GM23338 (cell line): Measurements from ENCODE around the gene CPSF7. TPM values are rescaled to one million over a fixed set of nuclear protein-coding genes. Genes with fewer than 3 reads are reported as not detected.

Source experiments
- ATAC-seq: fragments of 200-7000 bp; cut with Tn5 transposase; 3 replicates; pipeline ENCODE4 v1.9.1; 2020
- DNase-seq: peaks from one replicate; pipeline ENCODE4 v3.0.0-alpha.2; 2015; ENCODE audit warnings: low spot score
- H2AFZ ChIP-seq: fragments of 200-600 bp; sonication (generic); 2 replicates; pipeline ENCODE4 v1.8.0; 2016; ENCODE audit warnings: antibody characterized with exemption, mild to moderate bottlenecking, moderate library complexity
- H3F3A ChIP-seq: fragments of 200-600 bp; sonication (generic); replicated peaks from 2 replicates; pipeline ENCODE4 v1.8.0; 2017; ENCODE audit warnings: antibody characterized with exemption, mixed run types, low read depth
- H3K27ac ChIP-seq: fragments of 200-600 bp; sonication (generic); 2 replicates; pipeline ENCODE4 v1.6.1; 2016; ENCODE audit warnings: low read depth
- H3K27me3 ChIP-seq: fragments of 200-600 bp; sonication (generic); 2 replicates; pipeline ENCODE4 v1.8.0; 2016; ENCODE audit warnings: mild to moderate bottlenecking, mixed run types, moderate library complexity; ENCODE audit not compliant: insufficient read depth
- H3K36me3 ChIP-seq: fragments of 200-600 bp; sonication (generic); 2 replicates; pipeline ENCODE4 v1.8.0; 2016; ENCODE audit warnings: mild to moderate bottlenecking; ENCODE audit not compliant: insufficient read depth
- H3K4me1 ChIP-seq: fragments of 200-600 bp; sonication (generic); 2 replicates; pipeline ENCODE4 v1.8.0; 2016; ENCODE audit warnings: mild to moderate bottlenecking, moderate library complexity; ENCODE audit not compliant: insufficient read depth
- H3K4me2 ChIP-seq: fragments of 200-600 bp; sonication (generic); 2 replicates; pipeline ENCODE4 v1.7.1; 2017; ENCODE audit warnings: mixed run types
- H3K4me3 ChIP-seq: fragments of 200-600 bp; sonication (generic); 2 replicates; pipeline ENCODE4 v1.6.1; 2016; ENCODE audit warnings: mixed run types
- H3K79me2 ChIP-seq: fragments of 200-600 bp; sonication (generic); replicated peaks from 2 replicates; pipeline ENCODE4 v1.8.0; 2017; ENCODE audit warnings: mild to moderate bottlenecking; ENCODE audit not compliant: insufficient read depth
- H3K9me2 ChIP-seq: fragments of 200-600 bp; sonication (generic); 2 replicates; pipeline ENCODE4 v1.8.0; 2017; ENCODE audit not compliant: insufficient read depth
- H4K20me1 ChIP-seq: fragments of 200-600 bp; sonication (generic); replicated peaks from 2 replicates; pipeline ENCODE4 v1.8.0; 2017; ENCODE audit warnings: mild to moderate bottlenecking; ENCODE audit not compliant: insufficient read depth
- H3K27ac Mint-ChIP-seq: 2 replicates; pipeline ENCODE4 v1.8.0; 2020; ENCODE audit warnings: inconsistent platforms, mild to moderate bottlenecking, moderate library complexity, mixed read lengths
- H3K27me3 Mint-ChIP-seq: 3 replicates; pipeline ENCODE4 v1.8.0; 2022; ENCODE audit warnings: low read depth, mild to moderate bottlenecking, moderate library complexity, mixed read lengths, inconsistent platforms; ENCODE audit not compliant: insufficient read depth, poor library complexity
- H3K36me3 Mint-ChIP-seq: 3 replicates; pipeline ENCODE4 v1.8.0; 2021; ENCODE audit warnings: low read depth, mild to moderate bottlenecking, inconsistent platforms, moderate library complexity, mixed read lengths
- H3K4me1 Mint-ChIP-seq: 3 replicates; pipeline ENCODE4 v1.8.0; 2020; ENCODE audit warnings: mild to moderate bottlenecking, inconsistent platforms, mixed read lengths
- H3K4me3 Mint-ChIP-seq: 3 replicates; pipeline ENCODE4 v1.8.0; 2021; ENCODE audit warnings: moderate library complexity, mild to moderate bottlenecking, inconsistent platforms, mixed read lengths
- H3K9me3 Mint-ChIP-seq: 3 replicates; pipeline ENCODE4 v1.8.0; 2020; ENCODE audit warnings: moderate library complexity, mild to moderate bottlenecking, inconsistent platforms, mixed read lengths
- CTCF ChIP-seq, 2 experiments: fragments of 200-600 bp in 1 of 2; sonication (generic) in 1 of 2; conservative IDR thresholded peaks; 2 replicates each; pipeline versions ENCODE4 v1.5.1 to v1.6.1; 2016 to 2017; ENCODE audit warnings: antibody characterized with exemption in 2 of 2, low read depth in 2 of 2, mild to moderate bottlenecking in 2 of 2, moderate library complexity in 1 of 2
- EZH2 ChIP-seq: fragments of 200-600 bp; sonication (generic); IDR thresholded peaks from one replicate; pipeline ENCODE4 v1.8.0; 2017; ENCODE audit warnings: antibody characterized with exemption, mild to moderate bottlenecking, low read depth; ENCODE audit not compliant: unreplicated experiment
- JUNB ChIP-seq: IDR thresholded peaks from one replicate; pipeline ENCODE4 v1.6.1; 2016; ENCODE audit warnings: antibody characterized with exemption; ENCODE audit not compliant: unreplicated experiment
- POLR2AphosphoS5 ChIP-seq: IDR thresholded peaks from 2 replicates; pipeline ENCODE4 v1.6.1; 2016; ENCODE audit warnings: antibody characterized with exemption, low read depth
- ZNF462 ChIP-seq: fragments of 250-450 bp; sonication (Bioruptor Pico); IDR thresholded peaks from 2 replicates; pipeline ENCODE4 v1.5.0; 2020; ENCODE audit warnings: mild to moderate bottlenecking, moderate library complexity
- polyA plus RNA-seq: library from polyadenylated mRNA; unstranded; fragments of >200 nt; fragmentation: Nextera tagmentation; extraction: Ambion mirVana; gene quantifications from 2 replicates; pipeline ENCODE4 v1.2.1, GENCODE V29; 2016
- total RNA-seq: library from RNA; depleted of rRNA; stranded (reverse); fragments of >200 nt; shearing (Covaris generic); gene quantifications from 2 replicates; pipeline ENCODE4 v1.2.3, GENCODE V29; 2014

The CPSF7 gene
- total and polyA plus RNA-seq, 2 experiments from 2014 or later, result 27.4 to 60.6 TPM

DNA sequence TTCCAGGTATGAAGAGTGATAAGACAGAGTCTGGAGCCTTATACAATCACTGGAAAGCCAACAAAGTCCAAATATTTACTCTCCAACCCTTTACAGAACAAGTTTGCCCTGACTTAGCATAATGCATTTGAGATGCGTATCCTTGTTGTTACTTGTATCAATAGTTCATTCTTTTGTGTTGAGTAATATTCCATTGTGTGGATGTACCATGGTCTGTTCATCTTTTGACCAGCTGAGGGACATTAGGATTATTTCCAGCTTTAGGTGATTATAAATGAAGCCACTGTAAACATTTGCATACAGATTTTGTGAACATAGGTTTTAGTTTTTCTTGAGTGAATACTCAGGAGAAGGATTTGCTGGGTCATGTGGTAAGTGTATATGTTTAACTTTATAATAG is 9.8 kb upstream of the CPSF7 start:
- H3K27ac Mint-ChIP-seq, result no peak overlapping the region
- H3K9me3 Mint-ChIP-seq, result no peaks in the 10 kb centered on the region; the same call in 2 of the 3 replicates
- H3K4me1 Mint-ChIP-seq, result peaks cover 7% of the 10 kb centered on the region
- H4K20me1 ChIP-seq, result peaks cover 56% of the 10 kb centered on the region; the same call in 1 of the 2 replicates
- H3K36me3 Mint-ChIP-seq, result peaks cover 79% of the 10 kb centered on the region
- no peak overlapping the region for H2AFZ ChIP-seq
- H3K27ac ChIP-seq, result no peak overlapping the region
- no peak overlapping the region for H3K4me3 Mint-ChIP-seq
- H3K4me2 ChIP-seq, result no peak overlapping the region
- no peaks in the 10 kb centered on the region for H3K4me1 ChIP-seq
- H3K9me2 ChIP-seq, result no peaks in the 10 kb centered on the region
- no peak overlapping the region for H3K4me3 ChIP-seq
- H3K27me3 Mint-ChIP-seq, result peaks cover 7% of the 10 kb centered on the region
- peaks cover 49% of the 10 kb centered on the region for H3K36me3 ChIP-seq
- ATAC-seq, result no peak
- DNase-seq, result no peak
- TF ChIP-seq ZNF462 (CRISPR knock-in tag) (no peak), EZH2 (no peak)
- no peaks in the 10 kb centered on the region for H3K27me3 ChIP-seq
- peaks cover 89% of the 10 kb centered on the region for H3K79me2 ChIP-seq
- peaks cover 6% of the 10 kb centered on the region; the same call in 1 of the 2 replicates for H3F3A ChIP-seq

GRCh38 chr11:61437496-61437895 is 7.7 kb upstream of the CPSF7 start:
- H4K20me1 ChIP-seq, result peaks cover 53% of the 10 kb centered on the region; the same call in 1 of the 2 replicates
- DNase-seq (no peak), ATAC-seq (no peak)
- H3K27me3 ChIP-seq, result no peaks in the 10 kb centered on the region
- peaks cover 7% of the 10 kb centered on the region for H3K4me1 Mint-ChIP-seq
- peaks cover 45% of the 10 kb centered on the region for H3K36me3 ChIP-seq
- H3F3A ChIP-seq, result peaks cover 11% of the 10 kb centered on the region; the same call in 1 of the 2 replicates
- no peak overlapping the region for H2AFZ ChIP-seq
- no peak overlapping the region for H3K4me3 Mint-ChIP-seq
- H3K79me2 ChIP-seq, result peaks cover 98% of the 10 kb centered on the region
- H3K4me1 ChIP-seq, result no peaks in the 10 kb centered on the region
- H3K4me2 ChIP-seq, result no peak overlapping the region
- H3K36me3 Mint-ChIP-seq, result peaks cover 67% of the 10 kb centered on the region
- H3K27ac Mint-ChIP-seq, result no peak overlapping the region
- H3K9me3 Mint-ChIP-seq, result no peaks in the 10 kb centered on the region; the same call in 2 of the 3 replicates
- no peak overlapping the region for H3K4me3 ChIP-seq
- peaks cover 7% of the 10 kb centered on the region for H3K27me3 Mint-ChIP-seq
- H3K27ac ChIP-seq, result no peak overlapping the region
- H3K9me2 ChIP-seq, result no peaks in the 10 kb centered on the region
- no peak for TF ChIP-seq POLR2AphosphoS5
- no peak for TF ChIP-seq JUNB
- no peak for TF ChIP-seq CTCF (conservative IDR thresholded peaks at IDR 0.05; ENCODE audit: low read depth in 2 of 2)
